Activated CD8-positive, alpha-beta memory T cell treated with anti-CD3 and anti-CD28 coated beads, Interleukin-2, amount 50 U/mL, for 48 hours (primary cell): ENCODE results near the gene CDYL2.

Source experiments
- DNase-seq: peaks from one replicate; pipeline ENCODE4 v3.0.0-alpha.2; 2020

Gene CDYL2

GRCh38 chr16:80703131-80704071 lies 101.0 kb downstream of the CDYL2 start:
- no peak for DNase-seq

GRCh38 chr16:80702696-80703095 lies 101.7 kb downstream of the CDYL2 start:
- no peak for DNase-seq

- DNase-seq, result no peak
Measured at GRCh38 chr16:80700558-80700957, 103.8 kb downstream of the CDYL2 start.

- no peak for DNase-seq
Measured at GRCh38 chr16:80695020-80695419, 109.4 kb downstream of the CDYL2 start.

DNA sequence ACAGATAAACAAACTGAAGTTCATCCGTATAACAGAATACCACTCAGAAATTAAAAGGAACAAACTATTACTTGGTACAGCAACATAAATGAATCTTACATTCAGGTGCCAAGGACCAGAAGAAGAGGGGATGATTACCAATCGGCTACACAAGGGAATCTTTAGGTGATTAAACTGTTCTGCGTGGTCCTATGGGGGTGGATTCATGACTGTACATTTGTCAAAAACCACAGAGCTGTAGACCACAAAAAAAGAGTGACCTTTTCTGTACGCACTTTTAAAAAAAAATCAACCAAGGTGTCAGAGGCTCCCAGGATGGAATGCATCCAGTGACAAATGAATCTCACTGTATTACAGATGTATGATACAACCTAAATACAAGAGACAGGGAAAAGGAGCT lies 110.8 kb downstream of the CDYL2 start:
- DNase-seq, result no peak

DNA sequence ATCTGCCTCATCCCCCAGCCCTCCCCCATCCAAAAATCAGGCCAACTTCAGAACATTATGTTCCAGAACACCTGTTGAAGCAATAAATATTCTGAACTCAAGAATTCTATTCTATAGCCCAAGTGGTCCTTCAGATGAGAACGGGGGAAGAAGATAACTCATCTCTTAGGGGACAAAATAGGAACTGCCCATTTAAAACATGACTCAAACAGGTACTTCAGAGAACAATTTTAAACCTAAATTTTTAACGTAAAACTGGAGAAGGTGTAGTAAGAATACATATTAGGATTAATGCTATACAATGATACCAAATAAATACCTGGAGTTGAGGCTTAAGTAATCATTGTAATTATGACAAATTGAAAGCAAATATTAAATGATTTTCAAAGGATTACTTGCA lies 112.1 kb downstream of the CDYL2 start:
- DNase-seq, result no peak

DNA sequence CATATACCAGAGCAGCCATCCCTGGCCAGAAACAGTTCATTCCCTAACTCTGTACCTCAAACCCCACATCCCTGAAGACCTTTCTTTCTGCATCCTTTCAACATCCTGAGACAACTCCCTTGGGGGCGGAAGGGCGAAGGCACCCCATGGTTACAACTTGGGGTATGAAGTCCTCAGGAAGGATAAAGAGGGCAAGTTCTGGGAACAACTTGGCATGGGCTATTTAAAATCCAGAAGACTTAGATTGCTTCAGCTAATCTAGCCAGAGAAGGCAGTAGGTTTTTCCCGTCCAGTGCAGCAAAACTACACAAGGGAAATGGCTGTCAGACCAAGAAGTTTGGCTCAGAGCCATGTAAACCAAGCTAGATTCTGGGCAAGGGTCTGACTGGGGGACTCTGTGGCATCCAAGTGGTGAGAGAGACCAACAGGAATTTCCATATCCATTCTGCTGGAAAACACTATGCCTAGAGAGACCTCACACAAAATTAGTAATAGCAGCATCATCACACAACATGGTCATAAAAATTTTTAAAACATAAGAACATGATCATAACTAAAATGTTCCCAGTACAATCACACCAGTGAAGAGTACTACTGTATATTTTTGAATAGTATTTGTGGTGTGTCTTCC lies 113.2 kb downstream of the CDYL2 start:
- DNase-seq, result no peak

GRCh38 chr16:80689487-80689886 lies 114.9 kb downstream of the CDYL2 start:
- DNase-seq, result no peak

DNA sequence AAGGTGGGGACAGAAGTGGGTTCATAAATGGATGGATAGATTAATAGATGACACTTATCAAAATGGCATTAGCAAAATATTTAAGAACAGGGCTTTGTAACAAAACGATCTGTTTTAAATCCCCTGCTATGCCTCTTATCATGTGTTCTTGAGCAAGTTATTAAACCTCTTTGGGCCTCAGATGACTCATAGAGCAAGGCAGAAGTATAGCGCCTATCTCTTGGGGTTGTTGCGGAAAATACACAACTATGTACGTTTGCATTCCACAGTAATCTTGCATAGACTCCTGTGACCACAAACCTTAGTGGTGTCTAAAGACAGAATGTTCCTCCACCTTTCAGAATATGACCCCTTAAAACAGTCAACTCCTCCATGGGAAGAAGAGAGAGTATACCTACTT lies 116.8 kb downstream of the CDYL2 start:
- DNase-seq, result no peak

- no peak for DNase-seq
Measured at GRCh38 chr16:80684906-80685305, 119.5 kb downstream of the CDYL2 start.

- no peak for DNase-seq
Measured at GRCh38 chr16:80684136-80684765, 120.1 kb downstream of the CDYL2 start.

DNA sequence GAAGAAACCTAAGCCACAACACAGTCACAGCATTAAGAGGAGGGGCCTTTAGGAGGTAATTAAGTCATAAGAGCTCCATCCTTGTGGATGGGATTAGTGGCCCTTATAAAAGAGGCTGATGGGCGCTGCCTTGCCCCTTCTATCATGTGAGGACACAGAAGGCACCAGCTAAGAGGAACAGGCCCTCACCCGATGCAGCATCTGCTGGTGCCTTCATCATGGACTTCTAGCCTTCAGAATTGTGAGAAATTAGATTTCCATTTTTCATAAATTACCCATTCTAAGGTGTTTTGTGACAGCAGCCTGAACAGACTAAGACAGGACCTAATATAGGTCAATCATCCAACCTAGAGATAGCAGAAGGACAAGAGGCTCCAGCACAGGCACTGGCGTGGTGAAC lies 120.8 kb downstream of the CDYL2 start:
- no peak for DNase-seq

GRCh38 chr16:80682421-80683070 lies 121.9 kb downstream of the CDYL2 start:
- DNase-seq, result no peak

DNA sequence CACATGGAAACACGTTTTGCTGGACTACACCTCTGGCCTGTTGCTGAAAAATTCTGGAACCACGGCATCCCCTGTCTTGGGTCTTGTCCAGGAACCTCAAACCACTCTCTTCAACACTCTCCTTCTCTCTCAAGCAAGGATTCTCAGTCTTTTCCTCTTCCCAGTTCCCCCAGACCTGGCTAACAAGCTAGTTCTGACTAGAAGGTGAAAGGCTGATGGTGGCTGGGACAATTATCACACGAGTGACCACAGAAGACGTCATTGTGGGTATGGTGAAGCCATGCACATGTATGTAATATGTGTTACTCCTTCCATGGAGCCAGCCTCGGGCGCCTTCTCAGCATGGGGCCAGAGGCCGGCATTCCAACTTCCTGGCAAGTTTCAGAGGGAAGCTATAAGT lies 123.0 kb downstream of the CDYL2 start:
- DNase-seq, result no peak

DNA sequence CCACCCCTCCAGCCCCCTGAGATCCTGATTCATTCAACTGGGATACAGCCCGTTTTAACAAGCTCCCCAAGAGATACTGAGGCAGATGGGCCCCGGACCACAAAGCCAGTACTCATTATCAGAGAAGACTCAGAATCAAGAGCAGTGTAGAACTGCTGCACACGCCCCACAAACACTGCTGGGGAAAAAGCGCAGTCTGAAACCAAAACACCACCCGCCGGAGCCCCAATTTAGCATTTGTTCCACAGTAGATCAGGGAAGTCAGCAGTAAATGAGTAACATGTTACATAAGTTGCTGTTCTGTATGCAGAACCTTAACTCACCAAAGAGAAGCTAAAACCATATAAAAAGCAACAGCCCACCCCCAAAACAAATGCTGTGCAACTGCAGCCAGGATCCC lies 123.6 kb downstream of the CDYL2 start:
- no peak for DNase-seq

DNA sequence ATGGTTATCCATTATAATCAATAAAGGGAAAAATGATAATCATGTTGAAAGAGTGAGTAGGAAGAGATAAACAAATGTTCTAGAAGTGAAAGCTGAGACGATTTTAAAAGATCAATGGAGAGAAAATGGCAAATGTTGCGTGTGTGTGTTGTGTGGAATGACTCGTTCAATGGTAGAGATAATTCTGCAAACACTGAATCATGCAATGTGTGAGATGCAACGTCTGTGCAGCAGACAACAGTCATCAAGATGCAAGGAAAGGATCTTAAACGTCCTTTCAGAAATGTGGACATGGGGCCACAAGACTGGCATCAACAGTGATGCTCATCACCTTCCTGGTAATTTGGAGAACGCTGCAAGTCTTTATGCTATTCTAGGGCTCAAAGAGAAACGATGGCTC lies 124.4 kb downstream of the CDYL2 start:
- DNase-seq, result no peak

DNA sequence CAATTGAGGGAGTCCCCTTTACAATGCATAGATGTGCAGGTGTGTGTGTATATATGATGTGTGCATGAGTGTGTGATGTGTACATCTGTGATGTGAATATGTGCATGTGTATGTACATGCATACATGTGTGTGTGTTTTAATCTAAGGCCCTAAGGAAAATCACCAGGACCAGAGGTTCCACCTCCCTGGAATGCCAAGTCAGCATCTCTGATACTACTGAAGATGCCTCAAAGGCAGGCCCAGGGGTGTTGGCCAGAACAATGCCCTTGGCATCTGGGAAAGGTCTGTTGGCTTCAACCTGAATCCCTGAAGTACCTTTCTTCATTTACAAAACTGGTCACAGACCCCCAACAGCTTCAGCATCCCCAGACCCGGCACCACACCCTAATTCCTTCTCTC lies 129.5 kb downstream of the CDYL2 start:
- DNase-seq, result no peak

DNA sequence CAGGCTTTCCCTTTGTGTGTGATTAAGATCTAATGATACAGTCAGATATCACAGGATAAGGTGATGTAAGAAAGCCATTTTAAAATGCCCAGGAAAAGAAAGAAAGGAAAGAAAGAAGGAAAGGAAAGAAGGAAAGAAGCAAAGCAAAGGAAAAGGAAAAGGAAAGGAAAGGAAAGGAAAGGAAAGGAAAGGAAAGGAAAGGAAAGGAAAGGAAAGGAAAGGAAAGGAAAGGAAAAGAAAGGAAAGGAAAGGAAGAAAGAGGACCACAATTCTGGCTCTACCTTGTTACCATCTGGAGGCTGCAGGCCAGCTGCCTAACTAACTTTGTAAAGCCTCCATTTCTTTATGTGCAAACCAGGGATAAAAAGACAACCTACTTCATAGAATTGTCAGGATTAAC lies 132.0 kb downstream of the CDYL2 start:
- no peak for DNase-seq

- DNase-seq, result no peak
Measured at GRCh38 chr16:80671281-80671849, 133.0 kb downstream of the CDYL2 start.

DNA sequence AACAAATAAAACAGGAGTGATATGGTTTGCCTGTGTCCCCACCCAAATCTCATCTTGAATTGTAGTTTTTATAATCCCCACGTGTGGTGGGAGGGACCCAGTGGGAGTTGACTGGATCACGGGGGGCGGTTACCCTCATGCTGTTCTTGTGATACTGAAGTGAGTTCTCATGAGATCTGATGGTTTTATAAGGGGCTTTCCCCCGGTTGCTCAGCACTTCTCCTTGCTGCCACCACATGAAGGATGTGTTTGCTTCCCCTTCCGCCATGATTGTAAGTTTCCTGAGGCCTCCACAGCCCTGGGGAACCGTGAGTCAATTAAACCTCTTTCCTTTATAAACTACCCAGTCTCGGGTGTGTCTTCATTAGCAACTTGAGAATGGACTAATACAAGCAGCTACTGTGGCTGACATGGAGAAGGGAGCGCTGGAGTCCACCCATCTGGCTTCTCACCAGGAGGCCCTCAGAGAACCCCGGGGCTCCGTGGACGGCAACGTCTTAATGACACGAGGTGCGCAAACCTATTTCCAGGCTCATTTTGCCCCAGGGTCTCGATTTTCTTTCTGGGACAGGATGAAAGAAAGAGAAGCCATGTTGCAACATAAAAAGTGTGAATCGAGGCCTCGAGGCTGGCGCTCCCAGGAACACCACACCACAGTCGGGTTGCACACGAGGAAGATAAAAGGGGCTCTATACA lies 134.1 kb downstream of the CDYL2 start:
- DNase-seq, result no peak

GRCh38 chr16:80669673-80670072 lies 134.7 kb downstream of the CDYL2 start:
- DNase-seq, result no peak

GRCh38 chr16:80667925-80668324 lies 136.5 kb downstream of the CDYL2 start:
- DNase-seq, result no peak

- no peak for DNase-seq
Measured at GRCh38 chr16:80667251-80667560, 137.2 kb downstream of the CDYL2 start.
